OCI-M2 (cell line): ENCODE results near the gene P4HTM.

Experiments
- DNase-seq: peaks from one replicate; lab custom pipeline; 2025; ENCODE audit not compliant: unreplicated experiment; lab: John Stamatoyannopoulos, UW

Gene P4HTM

GRCh38 chr3:48982686-48983085, 7.4 kb upstream of the P4HTM start:
- no peak for DNase-seq

DNA sequence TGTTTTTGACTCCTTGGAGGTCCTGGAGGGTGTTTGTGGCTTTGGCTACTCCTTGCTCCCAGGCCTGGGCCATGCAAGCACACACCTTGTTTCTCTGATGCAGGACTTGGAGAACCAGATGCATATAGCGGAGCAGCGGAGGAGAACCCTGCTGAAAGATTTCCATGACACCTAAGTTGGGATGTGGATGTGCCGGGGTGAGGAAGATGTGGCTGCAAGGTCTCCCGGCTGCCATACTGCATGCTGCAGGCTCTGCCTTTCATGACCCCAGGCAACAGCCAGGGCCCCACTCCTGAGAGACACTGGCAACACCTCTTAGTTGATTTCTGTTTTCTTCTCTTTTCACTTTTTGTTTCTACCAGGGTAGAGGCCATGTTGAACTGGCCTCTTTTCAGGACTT, 6.9 kb upstream of the P4HTM start:
- no peak for DNase-seq

GRCh38 chr3:48984663-48985062, 5.4 kb upstream of the P4HTM start:
- no peak for DNase-seq

DNA sequence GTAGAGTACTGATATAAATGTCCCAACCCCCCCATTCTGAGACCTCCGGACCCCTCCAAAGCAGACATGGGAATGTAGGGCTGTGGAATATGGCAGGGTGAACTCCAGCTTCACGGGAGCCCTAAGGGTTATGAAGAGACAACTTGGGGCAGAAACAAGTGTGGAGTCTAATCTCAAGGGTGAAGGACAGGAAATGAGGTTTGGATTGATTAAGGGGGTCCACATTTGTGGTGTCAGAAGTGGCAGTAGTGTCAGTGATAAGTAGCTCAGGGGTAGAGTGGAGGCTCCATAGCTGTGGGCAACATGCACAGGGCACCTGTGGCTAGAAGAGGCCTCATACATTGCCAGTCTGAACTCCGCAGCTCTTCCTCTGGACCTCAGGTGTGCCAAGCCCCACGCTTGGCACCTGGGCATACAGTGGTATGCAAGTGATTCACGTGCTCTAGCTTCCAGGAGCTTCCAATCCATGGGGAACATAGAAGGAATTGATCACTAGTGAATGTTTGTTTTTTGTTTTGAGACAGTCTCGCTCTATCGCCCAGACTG, 4.1 kb upstream of the P4HTM start:
- no peak for DNase-seq

GRCh38 chr3:48989126-48989795, 780 bp upstream of the P4HTM start:
- DNase-seq: no peak

DNA sequence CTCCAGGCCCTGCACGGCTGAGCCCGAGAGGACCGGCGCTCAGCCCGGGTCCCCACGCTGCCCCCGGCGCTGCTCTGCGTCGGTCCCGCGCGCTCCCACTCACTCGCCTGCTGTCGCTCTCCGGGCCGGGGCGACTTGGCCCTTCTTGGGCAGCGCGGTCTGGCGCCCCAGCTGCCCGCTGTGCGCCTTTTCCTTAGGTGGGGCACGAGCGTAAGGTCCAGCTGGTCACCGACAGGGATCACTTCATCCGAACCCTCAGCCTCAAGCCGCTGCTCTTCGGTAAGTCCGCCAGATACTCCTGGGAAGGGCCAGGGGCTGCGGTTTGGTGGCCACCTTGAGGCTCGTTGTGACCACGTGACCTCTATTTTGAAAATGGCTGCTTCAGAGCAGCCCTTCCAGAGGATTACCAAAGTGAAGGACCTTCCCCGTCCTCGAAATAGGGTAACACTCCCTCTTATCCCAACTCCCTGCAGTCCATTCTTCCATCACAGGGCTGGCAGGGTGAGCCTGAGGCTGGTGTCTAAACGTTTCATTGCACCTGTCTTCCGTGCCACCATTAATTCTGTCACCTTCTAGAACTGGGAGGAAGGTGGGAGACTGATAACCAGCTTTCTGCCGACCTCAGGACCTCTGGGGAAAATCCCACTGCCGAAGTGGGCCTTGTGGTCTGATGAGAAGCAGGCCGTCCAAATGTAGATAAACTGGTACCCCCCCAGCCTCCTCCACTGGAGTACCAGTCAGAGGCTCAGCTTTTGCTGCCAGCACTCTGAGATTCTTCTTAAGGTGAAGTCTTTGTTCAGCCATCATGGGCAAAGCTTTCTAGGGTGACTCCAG, 812 bp downstream of the P4HTM start:
- DNase-seq: no peak

DNA sequence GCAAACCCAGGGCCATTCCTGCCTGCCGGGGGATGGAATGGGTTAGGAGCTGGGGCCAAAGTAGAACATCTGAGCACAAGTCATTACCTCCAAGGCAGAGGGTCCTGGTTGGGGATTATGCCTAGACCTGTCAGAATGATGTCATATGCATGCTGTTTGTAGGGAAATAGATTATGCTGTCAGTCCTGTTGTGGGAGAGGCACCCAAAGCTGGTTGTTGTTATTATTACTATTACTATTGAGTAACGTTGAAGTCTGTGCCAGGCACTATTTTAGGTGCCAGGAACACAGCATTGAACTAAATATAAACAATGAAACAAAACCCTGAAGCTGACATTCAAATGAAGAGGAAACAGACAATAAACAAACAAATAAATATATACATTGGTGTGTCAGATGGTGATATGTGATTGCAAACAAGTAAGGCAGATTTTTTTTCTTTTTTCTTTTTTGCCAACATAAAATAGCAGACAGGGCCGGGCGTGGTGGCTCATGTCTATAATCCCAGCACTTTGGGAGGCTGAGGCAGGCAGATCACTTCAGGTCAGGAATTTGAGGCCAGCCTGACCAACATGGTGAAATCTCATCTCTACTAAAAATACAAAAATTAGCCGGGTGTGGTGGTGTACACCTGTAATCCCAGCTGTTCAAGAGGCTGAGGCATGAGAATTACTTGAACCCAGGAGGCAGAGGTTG, 2.0 kb downstream of the P4HTM start:
- no peak for DNase-seq

DNA sequence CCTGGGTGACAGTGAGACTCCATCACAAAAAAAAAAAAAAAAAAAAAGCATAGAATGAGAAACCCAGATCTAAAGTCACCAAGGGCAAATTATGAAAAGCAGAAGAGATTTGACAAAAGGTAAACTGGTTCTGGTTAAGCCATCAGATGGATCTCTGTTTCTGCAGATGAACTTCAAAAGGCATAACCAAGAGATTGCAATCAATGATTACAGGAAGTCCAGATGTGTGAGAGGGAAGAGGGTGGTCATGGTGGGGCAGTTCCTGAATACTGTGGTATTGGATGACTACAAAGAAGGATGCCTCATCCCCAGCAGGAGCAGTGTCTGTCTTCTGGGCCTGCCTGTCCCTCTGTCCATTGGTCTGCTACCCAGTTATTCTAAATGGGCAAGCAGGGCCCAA, 3.8 kb downstream of the P4HTM start:
- DNase-seq: no peak

DNA sequence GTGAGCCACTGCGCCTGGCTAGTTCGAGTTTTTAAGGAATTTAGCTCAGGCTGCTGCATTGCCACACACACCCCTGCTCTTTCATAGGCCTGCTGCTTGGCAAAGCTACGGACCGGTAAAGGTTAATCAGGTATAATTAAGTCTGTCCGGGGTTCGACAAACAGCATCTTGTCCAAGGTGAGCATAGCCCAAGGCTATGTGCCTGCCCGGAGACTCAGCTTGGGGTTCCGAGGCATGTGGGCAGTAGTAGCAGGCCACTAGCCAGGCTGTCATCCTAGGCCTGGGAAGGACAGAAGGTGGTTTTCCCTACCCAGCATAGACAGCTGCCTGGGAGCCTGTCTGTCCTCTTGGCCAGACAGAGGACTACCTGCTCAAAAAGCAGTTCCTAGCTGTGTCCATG, 6.6 kb downstream of the P4HTM start:
- DNase-seq: no peak

DNA sequence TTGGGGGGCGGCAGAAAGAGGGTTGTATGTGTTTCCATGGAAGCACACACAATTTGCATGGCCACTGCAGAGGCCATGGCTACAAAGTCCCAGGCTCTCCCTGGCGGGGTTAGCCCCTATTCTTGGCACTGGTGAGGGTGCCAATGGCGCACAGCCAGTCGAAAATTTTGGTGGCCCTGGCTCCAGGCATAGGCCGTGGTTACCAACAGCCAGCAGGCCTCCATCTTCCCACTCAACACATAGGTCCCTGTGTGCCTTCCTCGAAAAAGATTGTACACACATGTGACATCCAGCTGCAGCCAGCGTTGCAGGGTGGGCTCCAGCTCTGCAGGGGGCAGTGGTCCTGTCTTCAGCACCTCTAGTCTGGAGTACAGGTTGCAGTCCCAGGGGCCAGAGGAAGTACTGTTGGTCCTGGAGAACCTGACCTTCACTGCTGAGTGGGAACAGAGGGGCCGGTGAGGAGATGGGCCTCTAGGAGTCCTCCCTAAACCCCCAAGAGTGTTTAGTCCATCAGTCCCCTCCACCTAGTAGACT, 7.1 kb downstream of the P4HTM start:
- DNase-seq: no peak

DNA sequence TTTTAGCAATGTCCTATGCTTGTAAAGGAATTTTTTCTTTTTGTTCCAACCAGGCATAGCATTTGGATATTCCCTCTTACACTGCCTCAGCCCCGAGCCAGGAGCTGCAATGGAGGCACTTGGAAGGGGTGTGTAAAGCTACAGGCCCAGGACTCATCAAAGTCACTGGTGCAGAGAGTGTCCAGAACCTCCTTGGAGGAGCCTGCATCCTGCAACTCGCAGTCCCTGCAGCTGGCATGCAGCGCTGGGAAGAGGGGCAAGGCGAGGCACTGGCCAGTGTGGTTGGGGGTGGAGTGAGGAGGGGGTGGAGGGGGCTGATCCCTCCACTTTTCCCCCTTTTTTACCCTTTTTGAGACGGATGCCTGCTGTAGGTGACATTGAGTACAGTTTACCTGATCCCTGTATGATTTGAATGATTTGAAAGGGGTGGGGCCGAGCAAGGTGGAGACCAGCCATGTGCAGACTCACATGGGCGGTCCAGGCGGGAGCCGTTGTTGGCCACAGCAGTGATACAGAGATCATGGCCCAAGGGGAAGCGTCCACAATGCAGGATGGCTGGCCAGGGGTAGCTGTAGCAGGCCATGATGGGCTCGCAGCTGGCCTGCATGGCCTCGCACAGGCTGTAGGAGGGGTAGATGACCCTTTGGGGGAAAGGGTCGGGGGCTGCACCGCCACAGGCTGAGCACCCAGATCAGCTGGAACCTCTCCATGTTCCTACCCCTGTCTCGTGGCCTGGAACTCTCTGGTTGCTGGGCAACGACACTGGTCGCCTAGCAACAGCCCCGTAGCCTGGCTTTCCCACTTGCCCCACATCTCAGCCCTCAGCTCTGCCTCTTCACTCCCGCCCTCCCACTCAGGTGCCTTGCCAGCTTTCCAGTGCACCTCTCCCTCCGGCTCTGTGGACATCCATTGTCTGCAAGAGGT, 7.9 kb downstream of the P4HTM start:
- DNase-seq: no peak

GRCh38 chr3:48999085-48999858, 9.2 kb downstream of the P4HTM start:
- no peak for DNase-seq

- no peak for DNase-seq
These were observed 11.1 kb downstream of the P4HTM start for GRCh38 chr3:49001155-49001554.

GRCh38 chr3:49004352-49005302, 14.6 kb downstream of the P4HTM start:
- no peak for DNase-seq

GRCh38 chr3:49005303-49005680, 15.3 kb downstream of the P4HTM start:
- DNase-seq: no peak

- no peak for DNase-seq
These were observed 16.0 kb downstream of the P4HTM start for GRCh38 chr3:49005998-49006397.

- DNase-seq: no peak
These were observed 16.5 kb downstream of the P4HTM start for GRCh38 chr3:49006408-49007067.
